Ureter (tissue), 1 donor: ENCODE data around the gene CTXND1. TPM values are rescaled to one million over a fixed set of nuclear protein-coding genes. Genes with fewer than 3 reads are reported as not detected.

Source experiments
- DNase-seq: peaks from one replicate; pipeline ENCODE4 v3.0.0-alpha.2; 2020; ENCODE audit warnings: low spot score
- total RNA-seq: library from RNA; stranded (reverse); gene quantifications from one replicate; pipeline ENCODE4 v1.2.4, GENCODE V29; 2023
- donor health status: DM: yes; HTN: yes; CAD: no.

CTXND1 gene
- total RNA-seq, 1 donor from 2014 or later = 2.5 TPM

- DNase-seq = no peak
Observed at GRCh38 chr15:80183306-80183705, 68.7 kb downstream of the CTXND1 start.

GRCh38 chr15:80182611-80183261, 69.3 kb downstream of the CTXND1 start:
- no peak for DNase-seq

- no peak for DNase-seq
Observed at GRCh38 chr15:80180986-80181385, 71.0 kb downstream of the CTXND1 start.

- no peak for DNase-seq
Observed at GRCh38 chr15:80180468-80180867, 71.5 kb downstream of the CTXND1 start.

GRCh38 chr15:80179935-80180334, 72.1 kb downstream of the CTXND1 start:
- DNase-seq = no peak

GRCh38 chr15:80179025-80179759, 72.8 kb downstream of the CTXND1 start:
- DNase-seq = no peak

- no peak for DNase-seq
Observed at GRCh38 chr15:80177156-80177555, 74.9 kb downstream of the CTXND1 start.

GRCh38 chr15:80176443-80176842, 75.6 kb downstream of the CTXND1 start:
- DNase-seq = no peak

- DNase-seq = no peak
Observed at GRCh38 chr15:80175436-80175835, 76.6 kb downstream of the CTXND1 start.

GRCh38 chr15:80174017-80174746, 77.8 kb downstream of the CTXND1 start:
- DNase-seq = peak; percentile 59

- peak; percentile 80 for DNase-seq
Observed at GRCh38 chr15:80173022-80173759, 78.8 kb downstream of the CTXND1 start.

GRCh38 chr15:80172401-80172800, 79.6 kb downstream of the CTXND1 start:
- DNase-seq = no peak

- DNase-seq = no peak
Observed at GRCh38 chr15:80171787-80172186, 80.2 kb downstream of the CTXND1 start.

GRCh38 chr15:80170596-80170995, 81.4 kb downstream of the CTXND1 start:
- DNase-seq = no peak

GRCh38 chr15:80169768-80170357, 82.2 kb downstream of the CTXND1 start:
- no peak for DNase-seq

- DNase-seq = no peak
Observed at GRCh38 chr15:80168421-80168820, 83.6 kb downstream of the CTXND1 start.

- no peak for DNase-seq
Observed at GRCh38 chr15:80167936-80168335, 84.1 kb downstream of the CTXND1 start.

GRCh38 chr15:80163897-80164296, 88.1 kb downstream of the CTXND1 start:
- DNase-seq = no peak

- DNase-seq = no peak
Observed at GRCh38 chr15:80163217-80163616, 88.8 kb downstream of the CTXND1 start.

- DNase-seq = peak; percentile 20
Observed at GRCh38 chr15:80162059-80162554, 89.9 kb downstream of the CTXND1 start.

- DNase-seq = peak; percentile 15
Observed at GRCh38 chr15:80161468-80162016, 90.5 kb downstream of the CTXND1 start.
